Measurements from ENCODE around the gene GMEB2. TPM values are rescaled to one million over a fixed set of nuclear protein-coding genes. Genes with fewer than 3 reads are reported as not detected.

Gene GMEB2
- total RNA-seq, result 11.6 and 12.7 TPM in 2 replicates

GRCh38 chr20:63626424-63627128 lies at the start of gene GMEB2:
Gene GMEB2, minus strand, starts transcription at chr20:63627101. Its CDS starts 7,704 bp downstream, at chr20:63619397.

GRCh38 chr20:63657937-63658748 lies 31.2 kb upstream of the GMEB2 start, which contains the start of gene RTEL1:
Gene RTEL1, plus strand, starts transcription at chr20:63658312. Its CDS starts 1,091 bp downstream, at chr20:63659403.

GRCh38 chr20:63653041-63653973 lies 26.4 kb upstream of the GMEB2 start, which contains the start of gene STMN3:
Gene STMN3, minus strand, starts transcription at chr20:63653424. Its CDS starts 79 bp downstream, at chr20:63653345.

GRCh38 chr20:63574156-63574828 lies 52.6 kb downstream of the GMEB2 start, which contains the start of gene HELZ2:
Gene HELZ2, minus strand, starts transcription at chr20:63574239. Its CDS starts 1,854 bp downstream, at chr20:63572385.

GRCh38 chr20:63553933-63554290 lies 73.0 kb downstream of the GMEB2 start, which contains the start of gene FNDC11:
Gene FNDC11, plus strand, starts transcription at chr20:63554159. Its CDS starts 1,505 bp downstream, at chr20:63555664.

GRCh38 chr20:63547725-63548480 lies 79.0 kb downstream of the GMEB2 start, which contains the start of gene SRMS:
Gene SRMS, minus strand, starts transcription at chr20:63547749. Its CDS starts 286 bp downstream, at chr20:63547463.

Other genes with a start within 250 kb of the GMEB2 start
- gene KCNQ2, start 154.4 kb downstream of the GMEB2 start, total RNA-seq, result not detected in 2 replicates
- 2.3 and 3.5 TPM in 2 replicates for gene EEF1A2, start 128.0 kb downstream of the GMEB2 start, total RNA-seq
- gene PPDPF, start 106.3 kb downstream of the GMEB2 start, total RNA-seq, result 111 and 139 TPM in 2 replicates
- 0.07 and 0.10 TPM in 2 replicates for gene PTK6, start 89.7 kb downstream of the GMEB2 start, total RNA-seq
- not detected in 2 replicates for gene SRMS, start 79.4 kb downstream of the GMEB2 start, total RNA-seq
- 0.46 and 0.50 TPM in 2 replicates for gene FNDC11, start 72.9 kb downstream of the GMEB2 start, total RNA-seq
- gene HELZ2, start 52.9 kb downstream of the GMEB2 start, total RNA-seq, result 42.8 and 56.6 TPM in 2 replicates
- gene STMN3, start 26.3 kb upstream of the GMEB2 start, total RNA-seq, result 5.2 and 20.7 TPM in 2 replicates
- 11.9 and 22.5 TPM in 2 replicates for gene RTEL1, start 31.2 kb upstream of the GMEB2 start, total RNA-seq
- 0.98 and 21.2 TPM in 2 replicates for gene TNFRSF6B, start 69.6 kb upstream of the GMEB2 start, total RNA-seq
- 37.9 and 42.8 TPM in 2 replicates for gene ARFRP1, start 80.9 kb upstream of the GMEB2 start, total RNA-seq
- gene ZGPAT, start 80.9 kb upstream of the GMEB2 start, total RNA-seq, result 12.3 and 17.9 TPM in 2 replicates
- gene LIME1, start 109.6 kb upstream of the GMEB2 start, total RNA-seq, result 3.1 and 5.2 TPM in 2 replicates
- 20.9 and 27.9 TPM in 2 replicates for gene SLC2A4RG, start 112.7 kb upstream of the GMEB2 start, total RNA-seq
- gene ZBTB46, start 204.2 kb upstream of the GMEB2 start, total RNA-seq, result 2.7 and 4.3 TPM in 2 replicates
- gene ABHD16B, start 234.4 kb upstream of the GMEB2 start, total RNA-seq, result not detected in 2 replicates
- gene TPD52L2, start 238.2 kb upstream of the GMEB2 start, total RNA-seq, result 130 and 135 TPM in 2 replicates